Cardiac muscle cell (in vitro differentiated cells and primary cell): ENCODE data around the gene ADAMTS3. TPM values are rescaled to one million over a fixed set of nuclear protein-coding genes. Genes with fewer than 3 reads are reported as not detected.

Experiments used
- DNase-seq, 2 donors: peaks; one replicate each; pipeline versions ENCODE4 v3.0.0 to v3.0.0-alpha.2; 2010 to 2017; ENCODE audit warnings: low read depth in 1 of 2, low spot score in 1 of 2
- H3K27ac ChIP-seq: fragments of 200-600 bp; sonication (generic); 2 replicates; pipeline ENCODE4 v1.5.1; 2016
- H3K27me3 ChIP-seq: fragments of 200-600 bp; sonication (generic); 2 replicates; pipeline ENCODE4 v1.6.0; 2016; ENCODE audit warnings: control low read depth
- H3K36me3 ChIP-seq: fragments of 200-600 bp; sonication (generic); 2 replicates; pipeline ENCODE4 v1.5.1; 2016; ENCODE audit warnings: control low read depth
- H3K4me1 ChIP-seq: fragments of 200-600 bp; sonication (generic); 2 replicates; pipeline ENCODE4 v1.8.1; 2017; ENCODE audit warnings: low read depth, mild to moderate bottlenecking, mixed run types
- H3K4me3 ChIP-seq: fragments of 200-600 bp; sonication (generic); 2 replicates; pipeline ENCODE4 v1.5.1; 2016; ENCODE audit warnings: mild to moderate bottlenecking
- H3K9me3 ChIP-seq: fragments of 200-600 bp; sonication (generic); 2 replicates; pipeline ENCODE4 v1.5.1; 2017; ENCODE audit warnings: low read depth, mild to moderate bottlenecking, control low read depth
- CTCF ChIP-seq: IDR thresholded peaks from 2 replicates; pipeline ENCODE4 v1.5.1; 2012; ENCODE audit warnings: low read depth, mild to moderate bottlenecking, low read length
- polyA plus RNA-seq: library from polyadenylated mRNA; unstranded; fragments of >200 nt; fragmentation: Nextera tagmentation; extraction: Ambion mirVana; gene quantifications from 2 replicates; pipeline ENCODE4 v1.2.1, GENCODE V29; 2016
- total RNA-seq: library from RNA; depleted of rRNA; stranded (reverse); fragments of >200 nt; gene quantifications from 2 replicates; pipeline ENCODE4 v1.2.3, GENCODE V29; 2016

Gene ADAMTS3
- total and polyA plus RNA-seq, 2 experiments from 2014 or later, result 1.2 to 14.7 TPM

GRCh38 chr4:72591547-72592454 lies 22.8 kb upstream of the ADAMTS3 start:
- peaks cover 5% of the 10 kb centered on the region for H3K4me1 ChIP-seq
- H3K4me3 ChIP-seq, result no peak overlapping the region
- H3K27me3 ChIP-seq, result no peaks in the 10 kb centered on the region
- no peaks in the 10 kb centered on the region for H3K36me3 ChIP-seq
- no peak overlapping the region for H3K27ac ChIP-seq
- TF ChIP-seq CTCF, result no peak
- no peaks in the 10 kb centered on the region for H3K9me3 ChIP-seq
- DNase-seq, result no peak

- H3K27ac ChIP-seq, result no peak overlapping the region
- H3K4me3 ChIP-seq, result no peak overlapping the region
- no peaks in the 10 kb centered on the region for H3K27me3 ChIP-seq
- no peak for TF ChIP-seq CTCF
- no peaks in the 10 kb centered on the region for H3K9me3 ChIP-seq
- DNase-seq, result no peak
- no peaks in the 10 kb centered on the region for H3K36me3 ChIP-seq
- H3K4me1 ChIP-seq, result peaks cover 5% of the 10 kb centered on the region
Measured at GRCh38 chr4:72587334-72587733, 18.3 kb upstream of the ADAMTS3 start.

- Histone ChIP-seq H3K9me3 (no peaks in the 10 kb centered on the region), H3K4me1 (no peaks in the 10 kb centered on the region), H3K27me3 (no peaks in the 10 kb centered on the region), H3K27ac (no peak overlapping the region), H3K36me3 (no peaks in the 10 kb centered on the region), H3K4me3 (no peak overlapping the region)
- DNase-seq, result no peak
- TF ChIP-seq CTCF, result no peak
Measured at GRCh38 chr4:72582853-72583252, 13.8 kb upstream of the ADAMTS3 start.

- H3K36me3 ChIP-seq, result no peaks in the 10 kb centered on the region
- no peaks in the 10 kb centered on the region for H3K4me1 ChIP-seq
- no peak for TF ChIP-seq CTCF
- DNase-seq, result no peak
- H3K27me3 ChIP-seq, result no peaks in the 10 kb centered on the region
- H3K27ac ChIP-seq, result no peak overlapping the region
- no peaks in the 10 kb centered on the region for H3K9me3 ChIP-seq
- H3K4me3 ChIP-seq, result no peak overlapping the region
Measured at GRCh38 chr4:72577211-72577610, 8.2 kb upstream of the ADAMTS3 start.

GRCh38 chr4:72571337-72571736 lies 2.3 kb upstream of the ADAMTS3 start:
- no peaks in the 10 kb centered on the region for H3K36me3 ChIP-seq
- H3K27me3 ChIP-seq, result no peaks in the 10 kb centered on the region
- H3K4me3 ChIP-seq, result no peak overlapping the region
- H3K4me1 ChIP-seq, result peaks cover 16% of the 10 kb centered on the region
- TF ChIP-seq CTCF, result no peak
- H3K27ac ChIP-seq, result no peak overlapping the region
- no peaks in the 10 kb centered on the region for H3K9me3 ChIP-seq
- no peak for DNase-seq
